HG03060 (cell line): Measurements from ENCODE around the gene APOLD1.
"Not testable (repeated sequence)": the region's sequence is repeated elsewhere in the genome, so short reads cannot be mapped to it uniquely, and the experiment has no call there.

Source experiments
- ATAC-seq: cut with Tn5 transposase; IDR thresholded peaks from one replicate; pipeline ENCODE4 v1.9.1; 2021; ENCODE audit warnings: low read depth, moderate number of reproducible peaks; ENCODE audit not compliant: unreplicated experiment

The APOLD1 gene, protein sequence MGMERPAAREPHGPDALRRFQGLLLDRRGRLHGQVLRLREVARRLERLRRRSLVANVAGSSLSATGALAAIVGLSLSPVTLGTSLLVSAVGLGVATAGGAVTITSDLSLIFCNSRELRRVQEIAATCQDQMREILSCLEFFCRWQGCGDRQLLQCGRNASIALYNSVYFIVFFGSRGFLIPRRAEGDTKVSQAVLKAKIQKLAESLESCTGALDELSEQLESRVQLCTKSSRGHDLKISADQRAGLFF

DNA sequence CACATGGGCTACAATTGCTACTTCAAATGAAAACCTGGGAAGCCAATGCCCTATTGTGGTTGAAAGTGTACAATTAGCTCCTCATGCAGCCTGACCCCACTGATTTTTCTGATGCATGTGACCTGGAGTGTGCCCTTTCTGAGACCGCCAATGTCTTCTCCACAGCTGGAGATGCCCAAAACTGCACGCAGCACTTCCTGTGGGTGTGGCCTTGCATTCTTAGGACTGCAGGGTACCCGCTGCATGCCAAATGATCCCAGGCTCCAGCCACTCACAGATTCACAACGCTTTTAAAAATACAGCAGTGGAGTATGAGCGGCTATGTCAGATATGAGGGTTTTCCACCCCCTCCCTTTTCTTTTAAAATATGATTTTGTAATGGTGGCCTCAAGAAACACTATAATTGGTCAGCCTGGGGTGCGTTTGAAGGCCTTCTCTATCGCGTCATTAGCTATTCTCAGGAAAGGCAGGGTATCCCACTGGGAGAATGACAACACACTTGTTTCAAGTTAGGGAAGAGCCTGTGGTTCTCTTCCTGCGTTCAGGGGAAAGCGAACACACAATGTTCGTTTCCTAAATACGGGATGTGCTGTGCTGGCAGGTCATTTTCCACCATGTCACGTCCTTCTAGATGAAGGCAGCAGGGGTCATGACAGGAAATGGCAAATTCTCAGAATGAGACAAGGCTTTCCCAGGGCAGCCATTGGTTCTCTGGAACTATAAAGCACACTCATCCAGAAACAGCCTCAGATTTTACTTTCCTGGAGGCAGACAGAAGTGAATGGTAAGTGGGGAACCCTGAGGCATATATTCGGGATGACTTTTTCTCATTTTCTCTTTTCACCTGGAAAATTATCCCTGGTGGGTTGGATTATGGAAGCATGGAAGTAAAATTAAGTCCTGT is at the start of gene APOLD1:
Gene APOLD1, plus strand, starts transcription at position 749 of the 904 bp plus-strand sequence. Its CDS starts 33 bp downstream, at position 782.
- ATAC-seq: no peak

DNA sequence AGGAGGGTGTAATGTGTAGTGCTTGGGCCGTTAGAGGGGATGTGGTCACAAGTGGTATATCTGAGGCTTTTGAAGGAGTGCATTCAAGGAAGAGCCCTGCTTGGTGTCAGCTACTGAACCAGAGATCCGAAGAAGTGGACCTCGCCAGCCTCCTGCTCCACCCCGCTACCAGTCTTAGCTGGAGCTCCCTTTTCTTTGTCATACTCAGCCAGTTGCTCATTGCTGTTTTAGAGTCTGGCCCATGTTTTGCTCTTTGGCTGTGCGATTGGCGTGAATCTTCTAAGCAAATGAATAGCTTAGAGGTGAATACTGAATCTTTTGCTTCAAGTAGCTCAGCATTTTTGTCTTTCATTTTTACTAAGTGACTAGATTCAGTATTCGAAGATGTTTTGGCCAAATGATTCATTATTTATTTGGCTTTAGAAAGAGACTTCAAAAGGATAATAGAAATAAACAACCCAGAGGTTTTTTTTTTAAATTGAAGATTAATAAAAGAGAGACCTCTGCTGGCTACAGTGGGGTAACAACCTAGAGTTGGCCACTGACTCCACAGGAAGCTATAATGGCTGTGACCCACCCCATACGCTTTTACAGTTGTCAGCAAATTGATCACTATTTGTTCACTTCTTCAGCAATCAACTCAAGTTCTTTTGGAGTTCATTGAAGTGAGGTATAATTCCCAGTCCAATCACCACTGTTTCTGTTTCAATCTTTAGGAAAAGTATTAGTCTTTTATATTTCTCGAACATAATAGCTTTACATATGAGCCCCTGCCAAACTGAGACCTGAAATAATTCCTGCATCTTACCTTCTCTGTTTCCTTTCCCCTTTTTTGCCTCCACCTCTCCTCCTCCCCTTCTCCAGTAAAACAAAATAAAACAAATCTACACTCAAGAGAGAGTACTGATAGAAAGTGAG is 48.4 kb upstream of the APOLD1 start:
- no peak for ATAC-seq

DNA sequence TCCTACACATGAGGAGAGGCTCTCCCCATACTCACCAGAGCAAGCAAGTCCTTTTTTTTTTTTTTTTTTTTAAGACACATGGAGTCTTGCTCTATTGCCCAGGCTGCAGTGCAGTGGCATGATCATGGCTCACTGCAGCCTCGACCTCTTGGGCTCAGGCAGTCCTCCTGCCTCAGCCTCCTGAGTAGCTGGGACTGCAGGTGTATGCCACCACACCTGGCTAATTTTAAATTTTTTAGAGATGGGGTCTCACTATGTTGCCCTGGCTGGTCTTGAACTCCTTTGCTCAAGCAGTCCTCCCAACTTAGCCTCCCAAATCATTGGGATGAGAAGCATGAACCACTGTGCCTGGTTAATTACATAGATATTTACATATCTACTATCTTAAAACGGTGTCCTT is 47.3 kb upstream of the APOLD1 start:
- ATAC-seq: not testable (repeated sequence)

DNA sequence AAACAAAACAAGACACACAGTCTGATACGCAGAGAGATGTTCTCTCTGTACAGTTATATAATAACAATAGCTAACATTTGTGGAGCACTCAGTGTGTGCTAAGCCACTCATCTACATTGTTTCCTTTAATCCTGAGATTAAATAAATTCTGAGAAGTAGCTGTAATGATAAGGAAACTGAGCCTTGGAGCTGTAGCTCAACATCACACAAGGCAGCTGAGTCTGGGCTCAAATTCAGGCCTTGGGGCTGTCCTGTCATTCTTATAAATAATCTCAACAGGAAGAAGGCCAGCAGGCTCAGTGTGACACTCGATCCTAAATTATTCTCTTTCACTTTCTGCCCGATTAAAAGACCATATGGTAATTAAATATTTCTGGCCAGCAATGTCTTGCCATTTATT is 43.8 kb upstream of the APOLD1 start:
- no peak for ATAC-seq

DNA sequence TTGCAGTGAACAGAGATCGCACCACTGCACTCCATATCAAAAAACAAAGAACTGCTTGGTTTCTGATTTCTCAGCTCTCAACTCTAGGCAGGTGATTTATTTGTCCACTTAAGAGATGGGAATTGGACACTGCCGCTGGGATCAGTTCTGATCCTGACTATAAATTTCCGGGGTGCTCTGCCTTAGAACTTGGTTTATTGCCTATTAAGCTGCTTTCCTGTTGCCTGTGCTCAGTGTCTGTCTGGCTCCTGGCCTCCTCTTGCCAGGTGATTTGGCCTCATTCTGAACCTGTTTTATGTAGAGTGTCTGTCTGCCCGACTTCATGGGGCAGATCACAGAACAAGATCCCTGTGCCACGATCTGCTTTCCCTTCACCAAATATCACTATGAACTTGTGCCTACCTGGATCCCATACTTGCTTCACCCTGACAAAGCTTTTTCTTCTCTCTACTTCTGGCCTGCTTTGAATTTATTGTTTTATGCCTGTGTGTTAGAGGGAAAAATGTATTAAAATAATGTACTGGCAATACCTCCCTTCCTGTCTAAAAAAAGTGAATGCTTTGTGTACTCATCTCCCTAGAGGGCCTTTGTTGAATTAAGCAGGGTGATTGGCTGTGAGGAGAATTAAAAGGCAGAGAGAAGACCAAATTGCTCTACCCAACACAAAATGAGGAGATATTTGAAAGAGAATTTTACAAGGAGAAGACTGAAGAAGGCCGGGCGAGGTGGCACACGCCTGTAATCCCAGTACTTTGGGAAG is 40.7 kb upstream of the APOLD1 start:
- no peak for ATAC-seq

DNA sequence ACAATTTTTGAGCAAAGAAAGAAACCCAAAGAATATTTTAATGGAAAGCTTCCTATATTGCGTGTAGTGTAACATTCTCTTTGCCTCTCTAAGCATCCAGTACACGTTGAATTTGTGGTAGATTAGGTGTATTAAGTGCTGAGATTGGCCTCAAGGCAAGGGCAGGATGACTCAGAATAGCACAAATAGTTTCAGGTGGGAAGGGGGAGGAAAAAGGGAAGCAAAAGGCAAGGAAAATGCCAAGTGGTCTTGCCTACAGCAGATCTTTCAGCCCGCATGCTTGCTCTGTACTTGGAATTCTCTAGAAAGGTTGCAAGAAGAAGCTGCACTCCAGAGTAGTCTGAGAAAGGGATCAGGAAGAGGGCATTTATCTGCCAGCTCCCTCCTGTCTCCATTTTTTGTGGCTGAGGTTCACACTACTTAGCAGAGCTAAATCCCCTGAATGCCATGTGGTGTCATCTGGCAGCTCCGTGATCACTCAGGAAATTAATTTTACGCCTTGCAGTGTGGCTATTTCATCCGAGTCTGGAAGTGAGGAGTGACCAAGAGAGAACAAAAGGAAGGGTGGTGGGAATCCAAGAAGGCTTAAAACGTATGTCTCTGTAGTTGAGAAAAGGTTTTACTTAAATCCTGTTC is 39.8 kb upstream of the APOLD1 start:
- ATAC-seq: no peak

DNA sequence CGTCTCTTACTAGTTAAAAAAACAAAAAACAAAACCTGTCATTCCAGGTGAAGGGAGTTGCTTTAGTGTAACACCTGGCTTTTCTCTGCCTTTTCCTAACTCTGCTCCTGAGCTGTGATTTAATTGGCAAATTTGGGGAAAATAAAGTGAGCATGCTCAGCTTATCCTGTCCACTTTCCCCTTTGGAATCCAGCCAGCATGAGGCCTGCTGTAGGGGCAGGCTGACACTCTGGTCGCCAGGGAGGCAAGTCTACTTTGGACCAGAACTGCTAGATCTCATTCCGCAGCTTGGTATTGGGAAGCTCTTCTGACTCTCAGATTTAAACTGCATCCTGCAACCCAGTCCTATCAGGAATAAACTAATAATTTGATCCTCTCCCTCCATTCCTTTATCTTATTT is 38.2 kb upstream of the APOLD1 start:
- ATAC-seq: no peak

DNA sequence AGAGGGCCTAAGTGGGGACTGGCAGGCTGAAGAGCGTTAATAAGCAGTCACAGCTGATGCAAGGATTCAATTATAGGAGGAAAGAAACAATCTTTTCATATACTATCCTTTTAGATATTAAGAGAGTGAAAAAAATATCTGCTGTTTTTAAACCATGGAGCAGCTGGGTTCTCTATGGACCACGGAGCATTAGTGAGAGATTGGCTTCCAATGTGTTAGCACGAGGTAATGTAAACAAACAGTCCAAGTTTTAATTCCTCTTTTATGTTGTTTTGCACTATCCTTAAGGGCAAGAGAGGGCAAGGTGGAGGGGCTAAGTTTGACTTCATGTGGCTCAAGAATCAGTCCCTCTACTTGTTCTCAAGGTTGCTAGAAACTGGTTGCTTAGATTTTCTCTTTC is 37.4 kb upstream of the APOLD1 start:
- no peak for ATAC-seq

DNA sequence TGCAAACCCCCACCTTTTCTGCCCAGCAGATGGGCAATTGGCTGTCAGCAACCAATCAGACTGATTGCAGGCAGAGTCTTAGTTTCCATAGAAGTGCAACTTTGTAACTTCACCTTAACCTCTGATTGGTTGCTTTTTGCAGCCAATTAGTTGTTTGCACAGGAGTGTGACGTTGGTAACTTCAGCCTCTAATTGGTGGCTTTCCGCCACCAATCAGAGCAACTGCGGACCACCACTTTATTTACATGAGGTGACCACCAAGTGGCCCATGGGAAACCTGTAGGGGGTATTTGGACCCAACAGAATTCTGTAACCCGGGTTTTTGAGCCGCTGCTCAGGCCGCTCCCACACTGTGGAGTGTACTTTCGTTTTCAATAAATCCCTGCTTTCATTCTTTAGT is 36.0 kb upstream of the APOLD1 start:
- ATAC-seq: no peak

DNA sequence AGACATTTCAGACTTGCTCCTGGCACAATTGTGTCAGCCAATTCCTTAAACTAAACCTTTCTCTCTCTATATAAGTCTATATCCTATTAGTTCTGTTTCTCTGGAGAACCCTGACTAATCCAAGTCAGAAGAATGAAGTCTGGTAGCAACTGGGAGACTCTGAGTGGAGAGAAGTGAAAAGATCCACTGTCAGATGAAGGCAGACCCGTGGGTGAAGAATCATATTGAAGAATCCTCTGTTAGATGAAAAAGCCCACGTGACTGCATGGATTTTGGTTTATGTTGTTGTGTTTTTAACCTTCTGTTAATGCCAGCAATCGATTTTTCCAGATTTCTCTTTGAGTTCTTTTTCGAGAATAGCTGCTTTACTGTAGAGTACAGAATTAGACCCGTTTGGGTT is 29.5 kb upstream of the APOLD1 start:
- ATAC-seq: no peak

DNA sequence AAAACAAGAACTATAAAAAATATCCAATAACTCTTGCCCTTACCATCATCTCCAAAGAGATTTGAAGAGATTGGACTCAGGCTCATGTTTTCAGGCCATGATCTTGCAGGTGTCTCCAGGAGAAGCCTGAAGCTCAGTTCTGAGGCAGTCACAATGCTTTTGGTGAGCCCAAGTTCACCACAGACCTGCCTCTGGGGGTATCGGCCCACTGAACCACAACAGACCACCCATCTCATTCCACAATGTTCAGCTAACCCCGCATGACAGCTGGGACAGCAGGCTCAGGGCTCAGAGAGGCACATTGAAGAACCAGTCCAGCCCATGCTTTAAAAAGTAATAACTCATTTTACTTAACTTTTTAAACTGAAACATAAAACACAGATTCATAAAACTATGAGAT is 28.3 kb upstream of the APOLD1 start:
- no peak for ATAC-seq

DNA sequence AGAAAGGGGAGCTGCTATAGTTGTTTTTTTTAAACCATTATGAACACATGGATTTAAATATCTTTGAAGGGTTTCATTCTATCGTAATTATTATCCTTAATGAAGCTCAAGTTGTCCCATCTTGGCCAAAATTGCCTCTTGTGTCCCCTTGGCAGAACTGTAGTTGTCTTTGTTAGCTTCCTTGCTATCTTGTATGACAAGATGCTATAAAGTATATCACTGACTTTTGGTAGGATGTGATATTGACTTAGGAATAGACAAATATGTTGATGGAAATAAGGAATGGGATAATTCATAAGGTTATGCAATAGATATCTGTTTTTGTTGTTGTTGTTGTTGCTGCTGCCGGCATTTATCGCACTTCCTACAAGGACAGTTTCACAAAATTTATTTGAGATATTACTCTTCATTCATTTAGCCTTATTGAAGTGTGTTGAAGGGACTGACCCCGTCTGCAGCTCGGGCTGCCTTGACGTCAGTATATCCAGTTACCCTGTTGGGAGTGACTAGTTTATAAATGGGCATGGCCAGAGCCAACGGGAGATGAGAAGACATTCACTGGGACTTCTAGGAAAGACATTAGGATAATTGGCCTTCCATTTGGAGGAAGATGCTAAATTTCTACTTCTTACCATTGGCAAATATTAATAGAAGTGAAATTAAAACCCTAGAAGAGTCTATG is 26.1 kb upstream of the APOLD1 start:
- ATAC-seq: no peak

DNA sequence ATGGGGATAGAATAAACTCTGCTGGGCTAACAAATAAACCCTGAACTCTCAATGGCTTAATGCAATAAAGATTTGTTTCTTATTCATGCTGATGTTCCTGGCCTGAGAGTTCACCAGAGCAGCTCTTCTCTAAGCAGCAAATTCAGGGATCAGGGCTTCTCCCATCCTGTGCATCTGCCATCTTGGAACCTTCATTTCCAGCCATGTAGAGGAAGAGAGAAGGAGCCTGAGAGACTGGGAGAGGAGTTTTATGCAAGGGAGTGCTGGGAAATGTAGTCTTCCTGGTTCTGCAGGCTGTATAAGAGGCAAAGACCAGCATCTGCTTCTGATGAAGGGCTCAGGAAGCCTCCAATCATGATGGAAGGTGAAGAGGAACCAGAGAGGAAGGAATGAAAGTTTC is 20.6 kb upstream of the APOLD1 start:
- ATAC-seq: no peak

DNA sequence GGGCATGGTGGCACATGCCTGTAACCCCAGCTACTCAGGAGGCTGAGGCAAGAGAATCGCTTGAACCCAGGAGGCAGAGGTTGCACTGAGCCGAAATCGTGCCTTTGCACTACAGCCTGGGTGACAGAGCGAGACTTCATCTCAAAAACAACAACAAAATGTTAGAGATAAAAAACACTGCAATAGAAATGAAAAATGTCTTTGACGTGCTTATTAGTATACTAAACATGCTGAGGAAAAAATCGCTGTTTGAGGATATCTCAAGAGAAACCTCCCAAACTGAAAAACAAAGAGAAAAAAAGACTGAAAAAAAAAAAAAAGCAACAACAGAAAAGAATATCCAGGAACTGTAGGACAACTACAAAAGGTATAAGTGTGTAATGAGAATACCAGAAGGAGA is 15.2 kb upstream of the APOLD1 start:
- ATAC-seq: no peak

DNA sequence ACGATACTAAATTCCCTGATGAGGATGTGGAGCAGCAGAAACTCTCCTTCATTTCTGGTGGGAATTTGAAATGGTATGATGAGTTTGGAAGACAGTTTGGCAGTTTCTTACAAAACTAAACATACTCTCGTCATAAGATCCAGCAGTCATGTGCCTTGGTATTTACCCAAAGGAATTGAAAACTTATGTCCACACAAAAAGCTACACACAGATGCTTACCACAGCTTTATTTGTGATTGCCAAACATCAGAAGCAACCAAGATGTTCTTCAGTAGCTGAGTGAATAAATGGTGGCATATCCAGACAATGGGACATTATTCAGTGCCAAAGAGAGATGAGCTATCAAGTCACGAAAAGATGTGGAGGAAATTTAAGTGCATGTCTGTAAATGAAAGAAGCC is 10.7 kb upstream of the APOLD1 start:
- no peak for ATAC-seq

DNA sequence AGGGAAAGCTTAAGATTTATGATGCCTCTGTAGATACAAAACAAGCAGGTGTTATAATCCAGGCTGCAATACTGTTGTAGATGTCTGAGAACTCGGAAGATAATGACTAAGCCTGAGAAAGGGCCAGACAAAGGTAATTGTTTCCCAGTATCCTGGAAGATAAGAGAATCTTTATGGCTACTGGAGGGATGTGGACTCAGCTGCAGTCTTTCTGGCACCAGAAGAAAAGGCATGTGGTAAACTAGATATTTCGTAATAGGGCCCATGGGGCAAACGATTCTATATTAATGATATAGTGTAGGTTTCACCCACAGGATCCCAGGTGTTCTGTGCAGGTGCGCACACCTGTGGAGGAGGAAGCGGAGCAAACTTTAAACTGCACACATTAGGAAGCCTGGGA is 9.2 kb upstream of the APOLD1 start:
- no peak for ATAC-seq

DNA sequence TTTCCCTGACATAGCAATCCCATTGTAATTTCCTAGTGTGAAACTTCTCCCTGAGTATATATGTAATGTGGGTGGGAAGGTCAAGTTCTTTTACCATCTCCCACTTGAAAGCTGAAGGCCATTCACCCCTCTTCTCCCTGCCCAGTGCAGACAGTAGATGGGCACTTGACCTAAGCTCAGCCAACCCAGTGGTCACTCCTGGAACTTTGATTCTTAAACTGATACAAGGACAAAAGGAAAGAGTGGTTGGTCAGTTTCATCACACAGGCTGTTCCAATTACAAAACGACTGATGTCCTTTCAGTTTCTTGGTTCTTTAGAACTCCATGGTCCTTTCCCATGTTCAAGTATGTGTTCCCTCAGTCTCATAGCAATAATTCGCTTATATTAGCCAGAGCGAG is 8.4 kb upstream of the APOLD1 start:
- ATAC-seq: no peak

DNA sequence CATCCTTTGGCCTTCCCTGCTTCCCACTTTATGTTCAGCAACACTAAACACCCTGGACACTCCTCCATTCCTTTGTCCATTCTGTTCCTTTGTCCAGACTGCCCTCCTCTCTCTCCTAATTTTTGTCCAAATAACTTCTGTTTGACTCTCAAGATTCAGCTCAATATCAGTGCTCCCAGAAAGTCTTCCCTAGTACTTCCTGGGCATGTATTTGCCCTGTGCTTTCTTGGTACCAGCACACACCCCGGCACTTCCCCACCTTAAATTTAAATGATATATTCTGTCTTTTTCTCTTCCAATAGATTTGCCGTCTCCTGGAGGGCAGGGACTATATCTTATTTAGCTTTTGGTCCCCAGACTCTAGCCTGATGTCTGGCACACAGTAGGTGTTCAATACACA is 6.5 kb upstream of the APOLD1 start:
- ATAC-seq: no peak

DNA sequence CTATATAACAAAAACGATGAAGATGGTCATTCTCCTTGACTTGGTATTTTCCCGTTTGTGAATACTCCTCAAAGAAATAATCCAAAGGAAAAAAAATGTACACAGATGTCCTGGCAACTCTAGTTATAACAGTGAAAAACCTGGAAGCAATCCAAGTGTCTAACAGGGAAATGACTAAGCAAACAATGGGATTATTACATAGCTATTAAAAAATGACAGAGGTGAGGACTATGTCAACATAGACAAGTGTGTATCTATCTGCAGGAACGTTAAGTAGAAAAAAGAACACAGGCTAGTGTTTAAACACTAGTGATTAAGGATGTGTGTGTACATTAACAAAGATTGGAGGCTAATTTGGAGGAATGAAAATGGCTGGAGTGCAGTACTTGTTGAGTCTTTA is 5.9 kb upstream of the APOLD1 start:
- no peak for ATAC-seq
